Measurements from ENCODE around the gene FAM83G. TPM values are rescaled to one million over a fixed set of nuclear protein-coding genes. Genes with fewer than 3 reads are reported as not detected.

Gene FAM83G
- total RNA-seq, 4 donors from 2014 or later = 1.0 to 10.7 (median 1.8) TPM

- H3K27ac ChIP-seq = no peak overlapping the region
- intact Hi-C loops (cut with DNase I; ENCODE audit: low total_unique reads) = no loop called here
- H3K9me3 ChIP-seq = no peaks in the 10 kb centered on the region
- H3K4me1 ChIP-seq = no peaks in the 10 kb centered on the region
- no peak overlapping the region for H3K4me3 ChIP-seq
- no peak for TF ChIP-seq POLR2A (IDR thresholded peaks at IDR 0.05)
- TF ChIP-seq, protein P1, sequence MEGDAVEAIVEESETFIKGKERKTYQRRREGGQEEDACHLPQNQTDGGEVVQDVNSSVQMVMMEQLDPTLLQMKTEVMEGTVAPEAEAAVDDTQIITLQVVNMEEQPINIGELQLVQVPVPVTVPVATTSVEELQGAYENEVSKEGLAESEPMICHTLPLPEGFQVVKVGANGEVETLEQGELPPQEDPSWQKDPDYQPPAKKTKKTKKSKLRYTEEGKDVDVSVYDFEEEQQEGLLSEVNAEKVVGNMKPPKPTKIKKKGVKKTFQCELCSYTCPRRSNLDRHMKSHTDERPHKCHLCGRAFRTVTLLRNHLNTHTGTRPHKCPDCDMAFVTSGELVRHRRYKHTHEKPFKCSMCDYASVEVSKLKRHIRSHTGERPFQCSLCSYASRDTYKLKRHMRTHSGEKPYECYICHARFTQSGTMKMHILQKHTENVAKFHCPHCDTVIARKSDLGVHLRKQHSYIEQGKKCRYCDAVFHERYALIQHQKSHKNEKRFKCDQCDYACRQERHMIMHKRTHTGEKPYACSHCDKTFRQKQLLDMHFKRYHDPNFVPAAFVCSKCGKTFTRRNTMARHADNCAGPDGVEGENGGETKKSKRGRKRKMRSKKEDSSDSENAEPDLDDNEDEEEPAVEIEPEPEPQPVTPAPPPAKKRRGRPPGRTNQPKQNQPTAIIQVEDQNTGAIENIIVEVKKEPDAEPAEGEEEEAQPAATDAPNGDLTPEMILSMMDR (IDR thresholded peaks at IDR 0.05) = no peak
- DNase-seq = no peak
- H3K27me3 ChIP-seq = no peaks in the 10 kb centered on the region
- H3K36me3 ChIP-seq = no peaks in the 10 kb centered on the region
Observed at GRCh38 chr17:18984273-18985114, 20.1 kb downstream of the FAM83G start.

GRCh38 chr17:18981642-18982424 is 22.7 kb downstream of the FAM83G start:
- Histone ChIP-seq H3K4me1 (no peaks in the 10 kb centered on the region), H3K27me3 (no peaks in the 10 kb centered on the region), H3K36me3 (no peaks in the 10 kb centered on the region), H3K4me3 (no peak overlapping the region), H3K9me3 (no peaks in the 10 kb centered on the region), H3K27ac (no peak overlapping the region)
- no peak for DNase-seq
- no peak for TF ChIP-seq POLR2A (IDR thresholded peaks at IDR 0.05)
- TF ChIP-seq, protein P1 (IDR thresholded peaks at IDR 0.05) = no peak
- intact Hi-C loops (cut with DNase I; ENCODE audit: low total_unique reads) = no loop called here

- TF ChIP-seq, protein P1 (IDR thresholded peaks at IDR 0.05) = no peak
- no peak for TF ChIP-seq POLR2A (IDR thresholded peaks at IDR 0.05)
- intact Hi-C loops (cut with DNase I; ENCODE audit: low total_unique reads) = no loop called here
- DNase-seq = no peak
- Histone ChIP-seq H3K27ac (no peak overlapping the region), H3K9me3 (no peaks in the 10 kb centered on the region), H3K4me1 (no peaks in the 10 kb centered on the region), H3K27me3 (no peaks in the 10 kb centered on the region), H3K36me3 (no peaks in the 10 kb centered on the region), H3K4me3 (no peak overlapping the region)
Observed at GRCh38 chr17:18981335-18981641, 23.3 kb downstream of the FAM83G start.

DNA sequence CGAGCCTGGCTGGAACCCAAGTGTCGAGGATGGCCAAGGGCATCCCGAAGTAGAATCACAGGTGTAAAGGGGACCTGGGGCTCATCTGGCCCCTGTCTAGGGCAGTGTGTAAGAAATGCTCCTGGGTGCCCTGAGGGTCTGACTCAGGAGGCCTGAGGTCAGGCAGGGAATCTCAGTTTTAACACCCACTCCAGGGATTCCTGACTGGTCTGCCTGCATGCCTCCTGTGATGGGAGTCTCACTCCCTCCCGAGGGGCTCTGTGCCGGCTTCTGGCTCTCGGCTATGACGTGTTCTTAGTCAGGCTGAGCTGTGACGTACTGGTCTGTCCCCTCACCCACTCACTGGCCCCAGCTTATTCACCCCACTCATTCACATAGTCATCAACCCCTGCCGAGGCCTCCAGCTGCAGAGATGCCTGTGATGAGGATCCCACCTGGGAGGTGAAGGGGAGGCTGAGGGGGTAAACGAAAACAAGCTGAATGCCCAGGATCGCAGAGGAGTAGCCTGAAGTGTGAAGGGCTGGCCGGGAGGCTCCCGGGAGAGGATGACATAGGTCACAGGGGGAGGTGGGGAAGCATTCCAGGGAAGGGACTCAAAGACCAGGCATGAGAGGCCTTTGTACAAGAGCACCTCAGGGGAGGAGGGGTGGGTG is 23.8 kb downstream of the FAM83G start:
- H3K27me3 ChIP-seq = no peaks in the 10 kb centered on the region
- no peaks in the 10 kb centered on the region for H3K36me3 ChIP-seq
- H3K4me1 ChIP-seq = no peaks in the 10 kb centered on the region
- no peaks in the 10 kb centered on the region for H3K9me3 ChIP-seq
- no peak for DNase-seq
- H3K27ac ChIP-seq = no peak overlapping the region
- intact Hi-C loops (cut with DNase I; ENCODE audit: low total_unique reads) = no loop called here
- TF ChIP-seq, protein P1 (IDR thresholded peaks at IDR 0.05) = no peak
- no peak for TF ChIP-seq POLR2A (IDR thresholded peaks at IDR 0.05)
- no peak overlapping the region for H3K4me3 ChIP-seq

GRCh38 chr17:18978655-18979054 is 25.9 kb downstream of the FAM83G start:
- Histone ChIP-seq H3K27ac (no peak overlapping the region), H3K36me3 (no peaks in the 10 kb centered on the region), H3K27me3 (no peaks in the 10 kb centered on the region), H3K9me3 (no peaks in the 10 kb centered on the region), H3K4me1 (no peaks in the 10 kb centered on the region), H3K4me3 (no peak overlapping the region)
- no peak for TF ChIP-seq POLR2A (IDR thresholded peaks at IDR 0.05)
- TF ChIP-seq, protein P1 (IDR thresholded peaks at IDR 0.05) = no peak
- DNase-seq = no peak
- intact Hi-C loops (cut with DNase I; ENCODE audit: low total_unique reads) = no loop called here
